ENCODE measurements around the gene ZNF526. TPM values are rescaled to one million over a fixed set of nuclear protein-coding genes. Genes with fewer than 3 reads are reported as not detected.

The ZNF526 gene
- total and polyA plus RNA-seq, 9 of the 15 experiments (the other 6 are each of a cell fraction or from before 2014, with no cell fraction given): 1.3 to 17.9 (median 6.2) TPM

DNA sequence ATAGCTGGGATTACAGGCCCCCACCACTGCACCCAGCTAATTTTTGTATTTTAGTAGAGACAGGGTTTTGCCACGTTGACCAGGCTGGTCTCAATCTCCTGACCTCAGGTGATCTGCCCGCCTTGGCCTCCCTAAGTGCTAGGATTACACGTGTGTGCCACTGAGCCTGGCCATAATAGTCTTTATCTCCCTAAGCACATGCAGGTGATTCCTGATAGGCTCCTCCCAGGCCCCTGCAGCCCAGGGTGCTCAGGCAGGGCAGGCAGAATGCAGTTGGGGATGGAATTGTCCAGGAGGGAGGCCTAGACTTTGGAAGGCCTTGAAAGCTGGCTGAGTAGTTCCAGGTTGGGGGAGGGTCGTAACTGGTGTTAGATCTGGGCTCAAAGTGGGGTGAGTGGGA lies 8.5 kb downstream of the ZNF526 start (continued):
- TF ChIP-seq, protein P1, sequence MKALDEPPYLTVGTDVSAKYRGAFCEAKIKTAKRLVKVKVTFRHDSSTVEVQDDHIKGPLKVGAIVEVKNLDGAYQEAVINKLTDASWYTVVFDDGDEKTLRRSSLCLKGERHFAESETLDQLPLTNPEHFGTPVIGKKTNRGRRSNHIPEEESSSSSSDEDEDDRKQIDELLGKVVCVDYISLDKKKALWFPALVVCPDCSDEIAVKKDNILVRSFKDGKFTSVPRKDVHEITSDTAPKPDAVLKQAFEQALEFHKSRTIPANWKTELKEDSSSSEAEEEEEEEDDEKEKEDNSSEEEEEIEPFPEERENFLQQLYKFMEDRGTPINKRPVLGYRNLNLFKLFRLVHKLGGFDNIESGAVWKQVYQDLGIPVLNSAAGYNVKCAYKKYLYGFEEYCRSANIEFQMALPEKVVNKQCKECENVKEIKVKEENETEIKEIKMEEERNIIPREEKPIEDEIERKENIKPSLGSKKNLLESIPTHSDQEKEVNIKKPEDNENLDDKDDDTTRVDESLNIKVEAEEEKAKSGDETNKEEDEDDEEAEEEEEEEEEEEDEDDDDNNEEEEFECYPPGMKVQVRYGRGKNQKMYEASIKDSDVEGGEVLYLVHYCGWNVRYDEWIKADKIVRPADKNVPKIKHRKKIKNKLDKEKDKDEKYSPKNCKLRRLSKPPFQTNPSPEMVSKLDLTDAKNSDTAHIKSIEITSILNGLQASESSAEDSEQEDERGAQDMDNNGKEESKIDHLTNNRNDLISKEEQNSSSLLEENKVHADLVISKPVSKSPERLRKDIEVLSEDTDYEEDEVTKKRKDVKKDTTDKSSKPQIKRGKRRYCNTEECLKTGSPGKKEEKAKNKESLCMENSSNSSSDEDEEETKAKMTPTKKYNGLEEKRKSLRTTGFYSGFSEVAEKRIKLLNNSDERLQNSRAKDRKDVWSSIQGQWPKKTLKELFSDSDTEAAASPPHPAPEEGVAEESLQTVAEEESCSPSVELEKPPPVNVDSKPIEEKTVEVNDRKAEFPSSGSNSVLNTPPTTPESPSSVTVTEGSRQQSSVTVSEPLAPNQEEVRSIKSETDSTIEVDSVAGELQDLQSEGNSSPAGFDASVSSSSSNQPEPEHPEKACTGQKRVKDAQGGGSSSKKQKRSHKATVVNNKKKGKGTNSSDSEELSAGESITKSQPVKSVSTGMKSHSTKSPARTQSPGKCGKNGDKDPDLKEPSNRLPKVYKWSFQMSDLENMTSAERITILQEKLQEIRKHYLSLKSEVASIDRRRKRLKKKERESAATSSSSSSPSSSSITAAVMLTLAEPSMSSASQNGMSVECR (CRISPR knock-in tag; IDR thresholded peaks at IDR 0.05): 0 out of 2 replicates have a peak, but pooled peaks have one; percentile 2
- TF ChIP-seq EP300 (IDR thresholded peaks at IDR 0.05; ENCODE audit: low read length) (no peak), ZC3H8 (IDR thresholded peaks at IDR 0.05) (no peak), RBM22 (IDR thresholded peaks at IDR 0.05; ENCODE audit: low read depth, low read length, poor library complexity, severe bottlenecking) (no peak), POLR2G (IDR thresholded peaks at IDR 0.05; ENCODE audit: low read depth, low read length) (0 out of 2 replicates have a peak, but pooled peaks have one; percentile 14), MYNN (IDR thresholded peaks at IDR 0.05) (no peak), MYNN (CRISPR knock-in tag; IDR thresholded peaks at IDR 0.05) (no peak), TFAM (CRISPR knock-in tag; conservative IDR thresholded peaks at IDR 0.05) (no peak), CBFA2T2 (conservative IDR thresholded peaks at IDR 0.05) (0 out of 2 replicates have a peak, but pooled peaks have one; percentile 29), PHF8 (IDR thresholded peaks at IDR 0.05; ENCODE audit: borderline replicate concordance, low read length) (no peak), ZKSCAN1 (IDR thresholded peaks at IDR 0.05; ENCODE audit: low read depth, low read length) (no peak), RBM34 (IDR thresholded peaks at IDR 0.05; ENCODE audit: borderline replicate concordance, insufficient read depth, low read length) (no peak), BHLHE40 (IDR thresholded peaks at IDR 0.05; ENCODE audit: low read length) (peak; percentile 59; the same call in 1 of the 2 replicates)
- TF ChIP-seq, protein P2, sequence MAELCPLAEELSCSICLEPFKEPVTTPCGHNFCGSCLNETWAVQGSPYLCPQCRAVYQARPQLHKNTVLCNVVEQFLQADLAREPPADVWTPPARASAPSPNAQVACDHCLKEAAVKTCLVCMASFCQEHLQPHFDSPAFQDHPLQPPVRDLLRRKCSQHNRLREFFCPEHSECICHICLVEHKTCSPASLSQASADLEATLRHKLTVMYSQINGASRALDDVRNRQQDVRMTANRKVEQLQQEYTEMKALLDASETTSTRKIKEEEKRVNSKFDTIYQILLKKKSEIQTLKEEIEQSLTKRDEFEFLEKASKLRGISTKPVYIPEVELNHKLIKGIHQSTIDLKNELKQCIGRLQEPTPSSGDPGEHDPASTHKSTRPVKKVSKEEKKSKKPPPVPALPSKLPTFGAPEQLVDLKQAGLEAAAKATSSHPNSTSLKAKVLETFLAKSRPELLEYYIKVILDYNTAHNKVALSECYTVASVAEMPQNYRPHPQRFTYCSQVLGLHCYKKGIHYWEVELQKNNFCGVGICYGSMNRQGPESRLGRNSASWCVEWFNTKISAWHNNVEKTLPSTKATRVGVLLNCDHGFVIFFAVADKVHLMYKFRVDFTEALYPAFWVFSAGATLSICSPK (IDR thresholded peaks at IDR 0.05; ENCODE audit: borderline replicate concordance): no peak
- TF ChIP-seq, protein P3, sequence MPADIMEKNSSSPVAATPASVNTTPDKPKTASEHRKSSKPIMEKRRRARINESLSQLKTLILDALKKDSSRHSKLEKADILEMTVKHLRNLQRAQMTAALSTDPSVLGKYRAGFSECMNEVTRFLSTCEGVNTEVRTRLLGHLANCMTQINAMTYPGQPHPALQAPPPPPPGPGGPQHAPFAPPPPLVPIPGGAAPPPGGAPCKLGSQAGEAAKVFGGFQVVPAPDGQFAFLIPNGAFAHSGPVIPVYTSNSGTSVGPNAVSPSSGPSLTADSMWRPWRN (IDR thresholded peaks at IDR 0.05; ENCODE audit: low read depth): no peak
- TF ChIP-seq, protein P4, sequence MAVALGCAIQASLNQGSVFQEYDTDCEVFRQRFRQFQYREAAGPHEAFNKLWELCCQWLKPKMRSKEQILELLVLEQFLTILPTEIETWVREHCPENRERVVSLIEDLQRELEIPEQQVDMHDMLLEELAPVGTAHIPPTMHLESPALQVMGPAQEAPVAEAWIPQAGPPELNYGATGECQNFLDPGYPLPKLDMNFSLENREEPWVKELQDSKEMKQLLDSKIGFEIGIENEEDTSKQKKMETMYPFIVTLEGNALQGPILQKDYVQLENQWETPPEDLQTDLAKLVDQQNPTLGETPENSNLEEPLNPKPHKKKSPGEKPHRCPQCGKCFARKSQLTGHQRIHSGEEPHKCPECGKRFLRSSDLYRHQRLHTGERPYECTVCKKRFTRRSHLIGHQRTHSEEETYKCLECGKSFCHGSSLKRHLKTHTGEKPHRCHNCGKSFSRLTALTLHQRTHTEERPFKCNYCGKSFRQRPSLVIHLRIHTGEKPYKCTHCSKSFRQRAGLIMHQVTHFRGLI (CRISPR knock-in tag; IDR thresholded peaks at IDR 0.05): no peak

Data from K562 (cell line).